ENCODE data around the gene NLGN2.

Gene NLGN2

DNA sequence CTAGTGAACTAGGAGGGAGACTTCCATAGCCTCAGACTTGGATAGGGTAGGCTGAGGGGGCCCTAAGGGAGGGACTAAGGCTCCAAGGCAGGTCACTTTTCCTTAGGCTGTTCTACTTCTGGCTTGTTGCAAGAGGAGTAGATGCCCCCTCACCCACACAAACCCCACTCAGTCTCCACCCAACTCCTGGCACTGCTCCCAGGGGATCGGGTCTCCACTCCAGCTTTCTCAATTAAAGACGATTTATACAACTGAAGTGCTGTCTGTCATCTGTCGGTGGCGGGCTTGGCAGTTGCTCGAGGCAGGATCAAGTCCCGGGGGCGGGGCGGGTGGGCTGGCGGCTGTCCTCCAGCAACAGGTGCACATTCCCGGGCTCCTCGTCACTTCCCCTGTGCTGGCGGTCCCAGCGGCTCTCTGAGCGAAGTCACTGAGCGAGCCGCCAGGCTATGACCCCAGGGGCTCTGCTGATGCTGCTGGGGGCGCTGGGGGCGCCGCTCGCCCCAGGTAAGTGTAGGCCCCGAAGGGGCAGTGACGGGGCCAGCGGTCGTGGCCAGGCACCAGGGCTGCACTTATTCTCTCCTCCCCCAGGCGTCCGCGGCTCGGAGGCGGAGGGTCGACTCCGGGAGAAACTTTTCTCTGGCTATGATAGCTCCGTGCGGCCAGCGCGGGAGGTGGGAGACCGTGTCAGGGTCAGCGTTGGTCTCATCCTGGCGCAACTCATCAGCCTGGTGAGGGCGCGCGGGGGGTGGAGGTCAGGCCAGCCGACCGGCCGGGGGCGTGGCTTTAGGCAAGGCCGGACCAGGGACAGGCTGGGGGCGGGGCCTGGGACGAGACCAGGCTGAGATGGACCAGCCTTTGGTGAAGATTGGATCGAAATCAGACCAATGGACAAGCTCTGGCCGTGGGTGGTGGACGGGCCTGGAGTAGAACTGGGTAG is 37.3 kb downstream of the NLGN2 start, which contains the start of gene CHRNB1:
Gene CHRNB1, plus strand, starts transcription at position 380 of the 937 bp plus-strand sequence. Its CDS starts 67 bp downstream, at position 447.
- DNase-seq (ENCODE audit: low read depth, low spot score) = no peak
- no peak within 1 kb of the TSS for H3K4me3 ChIP-seq (ENCODE audit: low read length)

- no peak for DNase-seq (ENCODE audit: low read depth, low spot score)
- H3K4me3 ChIP-seq (ENCODE audit: low read length) = no peak overlapping the region
Observed at GRCh38 chr17:7445619-7445968, 37.9 kb downstream of the NLGN2 start.

DNA sequence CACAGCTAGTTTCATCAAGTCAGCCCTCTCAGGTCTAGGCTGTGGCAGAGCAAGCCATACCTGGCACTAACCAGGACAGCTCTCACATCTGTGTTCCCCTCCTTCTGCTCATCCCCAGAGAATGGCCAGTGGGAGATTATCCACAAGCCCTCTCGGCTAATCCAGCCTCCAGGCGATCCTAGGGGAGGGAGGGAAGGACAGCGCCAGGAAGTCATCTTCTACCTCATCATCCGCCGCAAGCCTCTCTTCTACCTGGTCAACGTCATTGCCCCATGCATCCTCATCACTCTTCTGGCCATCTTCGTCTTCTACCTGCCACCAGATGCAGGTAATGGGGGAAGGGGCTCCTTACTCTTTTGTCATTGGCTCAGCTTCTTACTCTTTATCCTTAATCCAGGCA is 40.8 kb downstream of the NLGN2 start:
- DNase-seq (ENCODE audit: low read depth, low spot score) = no peak
- no peak overlapping the region for H3K4me3 ChIP-seq (ENCODE audit: low read length)

- H3K4me3 ChIP-seq (ENCODE audit: low read length) = no peak overlapping the region
- no peak for DNase-seq (ENCODE audit: low read depth, low spot score)
Observed at GRCh38 chr17:7459961-7460545, 52.4 kb downstream of the NLGN2 start.

- no peak overlapping the region for H3K4me3 ChIP-seq (ENCODE audit: low read length)
- DNase-seq (ENCODE audit: low read depth, low spot score) = no peak
Observed at GRCh38 chr17:7460850-7461660, 53.4 kb downstream of the NLGN2 start.

DNA sequence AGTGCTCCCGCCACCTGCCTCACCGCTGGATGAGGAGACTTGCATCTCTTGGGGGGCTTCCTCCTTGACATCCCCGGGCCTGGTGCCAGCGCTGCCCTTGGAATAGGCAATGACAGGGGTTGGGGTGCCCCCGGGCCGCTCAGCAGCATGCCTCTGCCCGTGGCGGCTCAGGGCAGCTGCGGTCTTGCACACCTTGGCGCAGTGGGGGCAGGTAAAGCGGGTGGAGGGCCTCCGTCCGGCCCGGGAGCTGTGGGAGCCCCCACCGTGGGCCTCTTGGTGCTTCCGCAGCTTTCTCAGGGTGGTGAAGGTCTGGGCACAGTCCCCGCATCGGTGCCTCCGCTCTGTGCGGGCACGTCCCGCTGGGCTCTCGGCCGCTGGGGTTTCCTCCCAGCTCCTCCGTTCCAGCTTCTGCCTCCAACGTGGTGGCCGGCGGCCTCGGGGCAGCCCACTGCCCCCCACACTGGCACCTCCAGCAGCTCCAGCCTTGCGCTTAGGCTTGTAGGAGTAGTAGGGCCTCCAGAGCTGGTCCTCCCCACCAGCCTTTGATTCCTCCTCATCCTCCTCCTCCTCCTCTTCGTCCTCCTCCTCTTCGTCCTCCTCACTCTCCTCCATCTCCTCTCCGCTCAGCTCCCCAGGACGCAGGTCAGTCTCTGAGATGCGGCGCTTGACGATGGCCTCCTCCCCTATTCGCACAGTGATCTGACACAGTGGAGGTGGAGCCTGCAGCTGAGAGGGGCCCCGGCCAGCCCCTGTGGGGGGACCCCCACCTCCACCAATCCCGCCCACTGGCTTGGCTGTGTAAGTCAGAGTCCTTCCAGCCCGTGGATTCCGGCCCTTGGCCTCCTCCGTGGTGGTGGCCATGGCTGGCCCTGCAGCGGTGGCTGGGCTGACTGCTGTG is 55.1 kb downstream of the NLGN2 start:
- DNase-seq (ENCODE audit: low read depth, low spot score) = no peak
- H3K4me3 ChIP-seq (ENCODE audit: low read length) = no peak overlapping the region

- DNase-seq (ENCODE audit: low read depth, low spot score) = no peak
- no peak overlapping the region for H3K4me3 ChIP-seq (ENCODE audit: low read length)
Observed at GRCh38 chr17:7463372-7463846, 55.8 kb downstream of the NLGN2 start.

DNA sequence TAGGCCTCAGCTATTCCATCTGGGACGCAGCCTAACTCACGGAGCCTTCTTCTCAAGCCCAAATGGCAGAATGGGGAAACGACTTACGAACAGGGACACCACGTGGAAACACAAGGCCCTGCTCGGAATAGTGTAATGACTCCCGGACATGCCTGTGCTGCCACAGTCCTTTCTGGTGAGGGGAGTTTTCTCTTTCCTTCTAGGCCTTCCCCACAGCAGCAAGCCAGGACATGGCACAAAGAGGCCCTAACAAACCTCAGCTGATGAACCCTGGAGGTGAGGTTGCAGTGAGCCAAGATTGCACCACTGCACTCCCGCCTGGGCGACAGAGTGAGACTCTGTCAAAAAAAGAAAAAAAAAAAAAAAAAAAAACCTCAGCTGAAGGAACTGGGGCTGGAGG is 56.4 kb downstream of the NLGN2 start:
- no peak overlapping the region for H3K4me3 ChIP-seq (ENCODE audit: low read length)
- no peak for DNase-seq (ENCODE audit: low read depth, low spot score)

- DNase-seq (ENCODE audit: low read depth, low spot score) = no peak
- H3K4me3 ChIP-seq (ENCODE audit: low read length) = no peak overlapping the region
Observed at GRCh38 chr17:7465597-7466275, 58.1 kb downstream of the NLGN2 start.

GRCh38 chr17:7466318-7466638 is 58.6 kb downstream of the NLGN2 start:
- no peak for DNase-seq (ENCODE audit: low read depth, low spot score)
- no peak overlapping the region for H3K4me3 ChIP-seq (ENCODE audit: low read length)

DNA sequence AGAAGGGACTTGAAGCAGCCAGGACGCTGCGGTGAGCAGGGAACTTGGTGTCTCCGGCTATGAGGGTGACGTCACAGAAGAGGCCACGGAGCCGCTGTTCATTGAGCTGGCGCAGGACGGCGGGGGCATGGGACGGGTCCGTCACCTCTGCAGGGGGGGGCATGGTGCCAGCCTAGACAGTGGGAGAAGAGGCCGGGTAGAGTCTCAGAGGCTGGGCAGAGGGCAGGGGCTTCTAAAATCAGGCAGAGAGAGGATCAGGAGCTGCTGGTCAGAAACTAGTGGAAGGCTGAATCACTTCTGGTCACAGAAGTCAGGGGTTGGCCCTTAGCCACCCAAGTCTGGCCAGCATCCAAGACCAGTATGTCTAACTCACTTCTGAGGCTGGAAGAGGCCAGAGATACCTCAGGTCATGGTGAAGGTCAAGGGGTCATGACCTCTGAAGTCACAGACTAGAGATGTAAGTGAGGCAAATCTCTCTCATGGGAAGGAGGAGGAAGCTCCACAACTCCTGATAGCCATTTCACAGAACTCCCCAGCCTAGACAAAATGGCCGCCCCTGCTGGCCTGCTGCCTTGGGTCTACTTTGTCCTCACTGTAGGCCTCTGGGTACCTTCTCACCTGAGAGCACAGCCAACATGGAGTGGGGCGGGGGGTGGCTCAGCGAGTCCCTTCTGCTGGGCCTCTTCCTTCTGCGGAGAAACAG is 59.1 kb downstream of the NLGN2 start:
- H3K4me3 ChIP-seq (ENCODE audit: low read length) = no peak overlapping the region
- no peak for DNase-seq (ENCODE audit: low read depth, low spot score)

DNA sequence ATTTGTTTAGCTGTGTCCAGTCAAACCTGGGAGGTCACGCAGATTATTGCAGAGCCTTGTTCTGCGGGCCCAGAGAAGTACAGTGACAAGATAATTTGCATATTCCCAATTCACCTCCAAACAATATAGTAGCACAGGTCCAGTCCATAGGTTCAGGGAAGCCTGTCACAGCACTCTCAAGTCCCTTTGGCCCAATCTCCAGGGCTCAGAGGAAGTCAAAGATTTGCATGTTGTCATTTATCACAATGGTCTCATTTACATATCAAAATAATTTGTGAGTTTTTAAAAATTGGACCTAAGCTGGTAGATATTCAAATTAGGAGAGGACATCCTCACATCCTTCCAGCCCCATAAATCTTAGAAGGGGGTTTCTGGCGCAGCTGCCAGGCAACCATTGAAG is 59.9 kb downstream of the NLGN2 start:
- no peak for DNase-seq (ENCODE audit: low read depth, low spot score)
- H3K4me3 ChIP-seq (ENCODE audit: low read length) = no peak overlapping the region

DNA sequence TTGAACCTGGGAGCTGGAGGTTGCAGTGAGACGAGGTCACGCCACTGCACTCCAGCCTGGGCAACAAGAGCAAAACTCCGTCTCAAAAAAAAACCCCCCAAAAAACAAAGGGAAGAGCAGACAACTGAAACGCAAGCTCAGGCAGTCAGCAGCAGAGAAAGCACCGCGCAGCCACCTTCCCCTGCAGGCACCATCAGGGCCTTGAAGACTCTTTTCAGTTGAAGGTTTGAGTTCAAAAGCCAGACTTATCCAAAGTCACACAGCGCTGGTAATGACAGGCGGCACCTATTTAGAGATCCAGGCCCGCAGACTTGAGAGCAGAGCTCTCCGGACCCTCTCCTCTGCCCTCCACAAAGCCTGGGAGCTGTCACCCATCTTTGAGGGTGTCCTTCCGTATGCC is 60.6 kb downstream of the NLGN2 start:
- no peak overlapping the region for H3K4me3 ChIP-seq (ENCODE audit: low read length)
- no peak for DNase-seq (ENCODE audit: low read depth, low spot score)

DNA sequence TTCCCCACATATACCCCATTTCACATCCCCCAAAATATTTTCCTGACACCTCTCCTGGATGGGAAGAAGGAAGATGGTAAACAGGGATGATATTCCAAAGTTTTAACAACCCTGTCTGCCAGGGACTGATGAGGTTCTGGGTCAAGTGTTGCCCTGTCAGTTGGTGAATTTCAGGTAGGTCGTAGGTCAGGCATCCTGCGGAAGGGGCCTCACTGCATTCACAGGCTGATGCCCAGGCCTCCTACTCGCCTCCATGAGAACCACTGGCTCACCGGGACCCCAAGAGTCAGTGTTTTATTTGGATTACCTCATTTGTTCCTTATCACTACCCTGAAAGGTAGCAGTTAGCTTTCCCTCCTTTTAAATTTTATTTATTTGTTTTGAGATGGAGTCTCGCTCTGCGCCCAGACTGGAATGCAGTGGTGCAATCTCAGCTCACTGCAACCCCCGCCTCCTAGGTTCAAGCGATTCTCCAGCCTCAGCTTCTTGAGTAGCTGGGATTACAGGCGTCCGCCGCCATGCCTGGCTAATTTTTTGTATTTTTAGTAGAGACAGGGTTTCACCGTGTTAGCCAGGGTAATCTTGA is 61.3 kb downstream of the NLGN2 start:
- no peak overlapping the region for H3K4me3 ChIP-seq (ENCODE audit: low read length)
- no peak for DNase-seq (ENCODE audit: low read depth, low spot score)

All from Jurkat, Clone E6-1 (cell line).